T-cell (primary cell): ENCODE results near the gene RPH3AL. TPM values are rescaled to one million over a fixed set of nuclear protein-coding genes. Genes with fewer than 3 reads are reported as not detected.
"Not testable (repeated sequence)": the region's sequence is repeated elsewhere in the genome, so short reads cannot be mapped to it uniquely, and the experiment has no call there.

Source experiments
- ATAC-seq, 4 experiments: fragments of 200-7000 bp in 3 of 4; fragments of 150-1000 bp in 1 of 4; cut with Tn5 transposase; replicated peaks in 1 of 4; 1 replicate in 3 of 4; 2 replicates in 1 of 4; pipeline ENCODE4 v1.10.0; 2021; ENCODE audit warnings: moderate library complexity in 3 of 4, mild to moderate bottlenecking in 2 of 4, moderate number of reproducible peaks in 1 of 4
- CTCF ChIA-PET, 2 donors: fragments of 300-600 bp; sonication (Branson Sonifier 250); formaldehyde crosslinking; loops; one replicate each; lab custom pipeline; 2022; ENCODE audit warnings: antibody characterized with exemption in 2 of 2; lab: Charles Lee
- POLR2A ChIA-PET, 2 donors: fragments of 300-600 bp; sonication (Branson Sonifier 250); formaldehyde crosslinking; loops; one replicate each; lab custom pipeline; 2022; ENCODE audit warnings: antibody characterized with exemption in 2 of 2; lab: Charles Lee
- DNase-seq, 35 experiments: peaks; one replicate each; pipeline versions ENCODE4 v3.0.0 to v3.0.0-alpha.2; 2013 to 2023
- H3K27ac ChIP-seq: one replicate; pipeline ENCODE4 v1.5.1; 2013; ENCODE audit warnings: low read length
- H3K27me3 ChIP-seq, 2 experiments: replicated peaks in 1 of 2; 1 replicate in 1 of 2; 2 replicates in 1 of 2; pipeline versions ENCODE4 v1.6.1 to v1.7.0; 2013; ENCODE audit warnings: low read length in 1 of 2, mixed read lengths in 1 of 2; ENCODE audit not compliant: control insufficient read depth in 2 of 2, insufficient read depth in 2 of 2; ENCODE audit errors: extremely low read depth in 1 of 2
- H3K36me3 ChIP-seq, 2 donors: 1 replicate in 1 of 2; 2 replicates in 1 of 2; pipeline versions ENCODE4 v1.6.1 to v1.7.0; 2013; ENCODE audit warnings: low read length in 1 of 2; ENCODE audit not compliant: control insufficient read depth in 2 of 2, insufficient read depth in 1 of 2; ENCODE audit errors: extremely low read depth in 1 of 2
- H3K4me1 ChIP-seq, 2 experiments: 1 replicate in 1 of 2; 2 replicates in 1 of 2; pipeline versions ENCODE4 v1.6.1 to v1.7.0; 2013; ENCODE audit warnings: low read length in 2 of 2, mixed read lengths in 1 of 2; ENCODE audit not compliant: insufficient read depth in 2 of 2, control insufficient read depth in 1 of 2; ENCODE audit errors: extremely low read depth in 1 of 2
- H3K4me3 ChIP-seq, 2 donors: 1 replicate in 1 of 2; 2 replicates in 1 of 2; pipeline versions ENCODE4 v1.5.1 to v1.7.0; 2013; ENCODE audit warnings: mild to moderate bottlenecking in 2 of 2, low read length in 1 of 2, moderate library complexity in 1 of 2; ENCODE audit not compliant: control insufficient read depth in 1 of 2; ENCODE audit errors: extremely low read depth in 1 of 2
- H3K9me3 ChIP-seq: 2 replicates; pipeline ENCODE4 v1.7.0; 2013
- H3K27ac Mint-ChIP-seq, 2 donors: one replicate each; pipeline ENCODE4 v1.8.0; 2020 to 2021; ENCODE audit warnings: mild to moderate bottlenecking in 2 of 2, mixed read lengths in 2 of 2
- H3K27me3 Mint-ChIP-seq, 2 donors: one replicate each; pipeline ENCODE4 v1.8.0; 2021 to 2022; ENCODE audit warnings: mixed read lengths in 2 of 2
- H3K36me3 Mint-ChIP-seq: one replicate; pipeline ENCODE4 v1.8.0; 2021; ENCODE audit warnings: mixed read lengths
- H3K4me1 Mint-ChIP-seq, 3 donors: one replicate each; pipeline ENCODE4 v1.8.0; 2020 to 2022; ENCODE audit warnings: mixed read lengths in 3 of 3, mild to moderate bottlenecking in 1 of 3
- H3K4me3 Mint-ChIP-seq, 3 donors: one replicate each; pipeline ENCODE4 v1.8.0; 2020 to 2022; ENCODE audit warnings: mild to moderate bottlenecking in 3 of 3, mixed read lengths in 3 of 3, moderate library complexity in 3 of 3
- H3K9me3 Mint-ChIP-seq, 3 donors: one replicate each; pipeline ENCODE4 v1.8.0; 2020 to 2022; ENCODE audit warnings: mixed read lengths in 3 of 3
- WGBS: methylation state at CpG from one replicate; pipeline ENCODE4 v1.1.5; 2013; ENCODE audit warnings: missing lambda C conversion rate; ENCODE audit not compliant: insufficient coverage; 5-methylcytosine and 5-hydroxymethylcytosine counted together
- total RNA-seq, 35 experiments: library from RNA in 6 of 35; stranded (reverse) in 6 of 35; fragments of 120-200 nt in 1 of 35; gene quantifications; one replicate each; pipeline versions ENCODE4 v1.2.1 to v1.2.4 and lab custom pipeline; 2013 to 2026

The RPH3AL gene
- total RNA-seq, 5 donors from 2014 or later (not counting 1 experiment from before 2014, with no cell fraction given), result 4.5 to 10.5 (median 5.3) TPM

DNA sequence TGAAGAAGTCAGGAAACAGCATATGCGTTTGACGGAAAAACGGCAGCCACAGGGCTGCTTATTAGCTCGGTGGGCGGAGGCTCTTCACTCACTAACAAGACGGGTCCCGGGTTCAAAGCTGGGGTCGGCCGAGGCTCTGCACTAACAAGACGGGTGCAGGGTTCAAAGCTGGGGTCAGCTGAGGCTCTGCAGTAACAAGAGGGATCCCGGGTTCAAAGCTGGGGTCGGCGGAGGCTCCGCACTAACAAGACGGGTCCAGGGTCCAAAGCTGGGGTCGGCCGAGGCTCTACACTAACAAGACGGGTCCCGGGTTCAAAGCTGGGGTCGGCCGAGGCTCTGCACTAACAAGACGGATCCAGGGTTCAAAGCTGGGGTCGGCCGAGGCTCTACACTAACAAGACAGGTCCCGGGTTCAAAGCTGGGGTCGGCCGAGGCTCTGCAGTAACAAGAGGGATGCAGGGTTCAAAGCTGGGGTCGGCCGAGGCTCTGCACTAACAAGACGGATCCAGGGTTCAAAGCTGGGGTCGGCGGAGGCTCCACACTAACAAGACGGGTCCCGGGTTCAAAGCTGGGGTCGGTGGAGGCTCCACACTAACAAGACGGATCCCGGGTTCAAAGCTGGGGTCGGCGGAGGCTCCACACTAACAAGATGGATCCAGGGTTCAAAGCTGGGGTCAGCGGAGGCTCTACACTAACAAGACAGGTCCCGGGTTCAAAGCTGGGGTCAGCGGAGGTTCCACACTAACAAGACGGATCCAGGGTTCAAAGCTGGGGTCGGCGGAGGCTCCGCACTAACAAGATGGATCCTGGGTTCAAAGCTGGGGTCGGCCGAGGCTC, 117.4 kb downstream of the RPH3AL start:
- H3K9me3 ChIP-seq, H3K27ac ChIP-seq, ATAC-seq, H3K4me1 Mint-ChIP-seq, H3K27me3 Mint-ChIP-seq, POLR2A ChIA-PET, H3K4me3 ChIP-seq, H3K4me3 Mint-ChIP-seq, H3K36me3 ChIP-seq, DNase-seq, H3K4me1 ChIP-seq, H3K36me3 Mint-ChIP-seq, H3K27ac Mint-ChIP-seq, H3K9me3 Mint-ChIP-seq, CTCF ChIA-PET: not testable (repeated sequence)
- 87% methylated on average over 48 of the region's 48 CpGs for WGBS
- peaks cover 0 to 25% of the 10 kb centered on the region in 2 experiments for H3K27me3 ChIP-seq

DNA sequence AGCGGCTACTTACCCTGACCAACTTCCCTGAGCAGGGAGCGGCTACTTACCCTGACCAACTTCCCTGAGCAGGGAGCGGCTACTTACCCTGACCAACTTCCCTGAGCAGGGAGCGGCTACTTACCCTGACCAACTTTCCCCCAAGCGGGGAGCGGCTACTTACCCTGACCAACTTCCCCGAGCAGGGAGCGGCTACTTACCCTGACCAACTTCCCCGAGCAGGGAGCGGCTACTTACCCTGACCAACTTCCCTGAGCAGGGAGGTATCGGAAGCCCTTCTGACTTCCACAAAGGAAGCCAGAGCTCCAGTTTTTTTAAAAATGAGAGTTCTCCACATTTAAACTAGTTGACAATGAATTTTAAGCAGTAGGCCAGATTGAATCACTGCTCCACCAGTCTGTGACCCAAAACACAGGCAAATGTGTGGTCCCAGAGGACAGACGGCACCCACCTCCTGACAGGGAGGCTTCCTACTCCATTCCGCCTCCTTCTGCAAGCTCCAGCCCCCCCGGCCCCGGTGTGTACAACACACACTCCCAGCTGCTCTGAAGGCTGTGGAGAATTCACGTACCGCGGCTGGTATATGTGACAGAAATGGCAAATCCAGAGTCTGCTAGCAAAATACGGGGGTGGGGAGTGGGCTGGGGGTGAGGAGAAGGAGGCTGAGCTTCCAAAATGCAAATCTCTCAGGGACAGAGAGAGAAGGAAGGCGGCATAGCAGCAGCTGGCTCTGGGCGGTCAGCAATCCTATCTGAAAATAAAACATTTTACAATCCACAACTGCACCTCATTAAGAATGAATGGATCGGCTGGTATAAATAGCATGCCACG, 118.2 kb downstream of the RPH3AL start:
- CTCF ChIA-PET, H3K9me3 Mint-ChIP-seq, H3K27ac ChIP-seq, H3K4me3 ChIP-seq, H3K4me1 Mint-ChIP-seq, ATAC-seq, H3K27ac Mint-ChIP-seq, H3K9me3 ChIP-seq, H3K36me3 ChIP-seq, DNase-seq, H3K36me3 Mint-ChIP-seq, H3K4me3 Mint-ChIP-seq, H3K27me3 Mint-ChIP-seq, H3K4me1 ChIP-seq, POLR2A ChIA-PET: not testable (repeated sequence)
- 19% methylated on average over 4 of the region's 23 CpGs for WGBS
- H3K27me3 ChIP-seq, result peaks cover 0 to 25% of the 10 kb centered on the region in 2 experiments

DNA sequence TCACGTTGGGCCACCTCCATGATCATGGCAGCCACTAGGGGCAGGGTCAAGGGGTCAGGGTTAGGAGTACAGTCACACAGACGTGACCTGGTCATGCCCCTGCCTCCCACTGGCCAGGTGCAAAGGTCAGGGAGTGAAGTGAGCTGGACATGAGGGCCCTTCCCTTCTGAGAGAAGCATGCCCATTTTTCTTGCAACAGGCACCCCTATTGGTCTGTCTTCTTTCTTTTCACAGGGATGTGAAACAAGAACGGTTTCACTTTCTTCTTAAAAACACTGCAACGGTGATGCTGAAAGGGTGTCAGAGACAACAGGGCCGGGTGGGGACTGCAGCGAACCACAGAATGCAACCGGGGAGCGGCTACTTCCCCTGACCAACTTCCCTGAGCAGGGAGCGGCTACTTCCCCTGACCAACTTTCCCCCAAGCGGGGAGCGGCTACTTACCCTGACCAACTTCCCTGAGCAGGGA, 119.1 kb downstream of the RPH3AL start:
- POLR2A ChIA-PET, result no interaction called here
- no peak for DNase-seq

DNA sequence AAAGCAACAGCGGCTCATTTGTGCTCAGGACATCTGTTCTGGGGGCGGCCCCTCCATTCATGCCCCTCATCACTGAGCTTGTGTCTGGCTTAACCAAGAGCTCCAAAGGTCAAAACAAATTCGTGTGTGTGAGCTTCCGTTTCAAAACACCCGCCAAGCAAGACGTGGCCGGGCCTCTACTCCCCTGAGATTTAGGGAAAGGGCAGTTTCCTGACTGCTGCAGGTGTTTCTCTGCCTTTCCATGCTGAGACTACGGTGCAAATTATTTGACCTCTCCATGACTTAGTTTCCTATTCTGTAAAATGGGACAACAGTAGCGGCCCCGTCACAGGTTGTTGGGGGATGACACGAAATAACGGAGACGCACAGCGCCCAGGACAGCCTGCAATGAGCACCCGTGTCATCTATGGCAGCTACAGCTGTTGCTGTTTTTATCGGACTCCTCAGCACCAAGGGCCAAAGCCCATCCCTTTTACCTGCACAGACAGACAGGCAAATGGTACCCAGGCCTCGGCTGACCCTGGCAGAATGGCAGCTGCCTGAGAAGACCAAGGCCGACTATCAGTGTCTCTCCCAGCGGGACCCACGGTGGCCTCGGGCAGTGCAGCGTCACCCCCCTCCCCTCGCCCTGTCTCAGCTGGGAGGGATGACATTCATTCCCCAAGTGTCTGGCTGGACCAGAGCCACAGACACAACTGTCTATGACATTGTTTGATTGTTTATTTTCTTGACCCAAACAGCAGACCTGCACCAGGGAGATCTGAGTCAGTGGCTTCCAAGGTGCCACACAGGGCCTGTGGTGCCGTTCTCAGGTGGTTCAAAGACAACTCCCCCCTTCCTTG, 120.4 kb downstream of the RPH3AL start:
- ChIA-PET POLR2A (no interaction called here), CTCF (no interaction called here)
- H3K4me3 Mint-ChIP-seq, result no peak overlapping the region
- no peaks in the 10 kb centered on the region for H3K4me1 ChIP-seq
- H3K27ac Mint-ChIP-seq, result no peak overlapping the region
- no peaks in the 10 kb centered on the region for H3K36me3 Mint-ChIP-seq
- H3K36me3 ChIP-seq, result no peaks in the 10 kb centered on the region
- peaks cover 0 to 2% of the 10 kb centered on the region in 2 donors for H3K27me3 Mint-ChIP-seq
- no peak overlapping the region for H3K4me3 ChIP-seq
- H3K27me3 ChIP-seq, result peaks cover 0 to 22% of the 10 kb centered on the region in 2 experiments
- no peaks in the 10 kb centered on the region for H3K9me3 Mint-ChIP-seq
- WGBS, result 92% methylated on average over 18 of the region's 24 CpGs
- DNase-seq (no peak), ATAC-seq (no peak)
- H3K27ac ChIP-seq, result no peak overlapping the region
- H3K9me3 ChIP-seq, result no peaks in the 10 kb centered on the region
- H3K4me1 Mint-ChIP-seq, result no peaks in the 10 kb centered on the region

More for the DNA sequence above, 119.1 kb downstream of the RPH3AL start:
- Mint-ChIP-seq H3K4me1 (no peaks in the 10 kb centered on the region), H3K27me3 (peaks cover 0 to 2% of the 10 kb centered on the region in 2 donors), H3K4me3 (no peak overlapping the region), H3K9me3 (no peaks in the 10 kb centered on the region), H3K27ac (no peak overlapping the region), H3K36me3 (no peaks in the 10 kb centered on the region)
- 52% methylated on average over 6 of the region's 11 CpGs for WGBS
- CTCF ChIA-PET, result no interaction called here
- Histone ChIP-seq H3K4me1 (no peaks in the 10 kb centered on the region), H3K4me3 (no peak overlapping the region), H3K9me3 (no peaks in the 10 kb centered on the region), H3K27ac (no peak overlapping the region), H3K36me3 (no peaks in the 10 kb centered on the region), H3K27me3 (peaks cover 0 to 25% of the 10 kb centered on the region in 2 experiments)
- no peak for ATAC-seq

DNA sequence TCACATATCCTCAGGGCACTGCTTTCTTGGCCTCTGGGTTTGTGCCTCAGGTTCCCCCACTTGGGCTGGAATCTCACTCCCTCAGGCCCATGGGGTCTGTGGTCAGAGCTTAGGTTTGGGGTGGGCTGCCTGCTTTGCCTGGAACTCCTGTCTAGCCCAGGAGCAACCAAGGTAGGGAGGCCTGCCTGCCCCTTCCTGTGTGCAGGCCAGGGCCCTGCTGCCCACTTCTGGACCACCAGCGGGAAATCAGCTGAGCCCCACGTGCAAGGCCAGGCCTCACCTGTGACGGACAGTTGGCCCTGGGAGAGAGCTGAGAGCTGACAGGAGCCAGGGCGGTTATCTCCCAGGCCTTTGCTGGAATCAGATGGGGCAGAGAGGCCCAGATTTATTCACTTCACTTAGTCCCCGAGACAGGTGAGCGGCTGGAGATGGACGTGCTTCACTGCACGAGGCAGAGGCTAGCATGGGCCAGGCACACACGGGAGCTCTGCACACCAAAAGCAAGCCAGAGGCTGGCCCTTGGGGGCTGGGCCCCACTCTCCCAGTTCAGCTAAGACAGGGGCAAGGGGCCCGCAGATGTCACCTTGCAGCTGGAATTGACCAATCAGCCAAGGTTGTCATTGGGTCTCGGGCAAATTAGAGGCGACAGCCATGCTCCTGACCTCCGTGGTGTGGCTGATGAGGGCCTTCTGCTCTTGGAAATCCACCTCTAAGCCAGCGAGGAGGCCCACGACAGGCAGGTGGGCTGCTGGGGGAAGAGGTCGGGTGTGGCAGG, 121.2 kb downstream of the RPH3AL start:
- H3K27ac ChIP-seq, result no peak overlapping the region

More for the DNA sequence above, 121.2 kb downstream of the RPH3AL start:
- Histone ChIP-seq H3K9me3 (no peaks in the 10 kb centered on the region), H3K4me1 (no peaks in the 10 kb centered on the region), H3K36me3 (no peaks in the 10 kb centered on the region), H3K4me3 (no peak overlapping the region), H3K27me3 (peaks cover 0 to 22% of the 10 kb centered on the region in 2 experiments)
- 84% methylated on average over 15 of the region's 16 CpGs for WGBS
- Mint-ChIP-seq H3K27me3 (peaks cover 0 to 2% of the 10 kb centered on the region in 2 donors), H3K36me3 (no peaks in the 10 kb centered on the region), H3K4me1 (no peaks in the 10 kb centered on the region), H3K9me3 (no peaks in the 10 kb centered on the region), H3K27ac (no peak overlapping the region), H3K4me3 (no peak overlapping the region)
- ChIA-PET POLR2A (no interaction called here), CTCF (no interaction called here)
- ATAC-seq (no peak), DNase-seq (no peak)
